HL-60/S4 treated with retinoic acid at 250 ng/mL for 4 days and 3 days (cell line): Measurements from ENCODE around the gene PLEKHA6.

Experiments
- in situ Hi-C: fragments of 300-500 bp; cut with MboI; formaldehyde crosslinking; loops from 2 replicates; pipeline ENCODE4 v1.7.0; 2022; ENCODE audit warnings: low sequenced_read_pairs

Gene PLEKHA6

GRCh38 chr1:204199579-204199978 is 160.2 kb downstream of the PLEKHA6 start:
- in situ Hi-C loops: no loop called here

GRCh38 chr1:204198348-204199340 is 161.1 kb downstream of the PLEKHA6 start:
- in situ Hi-C loops: no loop called here

GRCh38 chr1:204197068-204197467 is 162.7 kb downstream of the PLEKHA6 start:
- in situ Hi-C loops: no loop called here

GRCh38 chr1:204196068-204196795 is 163.5 kb downstream of the PLEKHA6 start, which contains the start of gene KISS1:
Gene KISS1 (minus strand): TSS chr1:204196491. CDS start chr1:204192876, 3,615 bp downstream.
- in situ Hi-C loops: no loop called here

GRCh38 chr1:204194771-204195170 is 165.0 kb downstream of the PLEKHA6 start:
- in situ Hi-C loops: no loop called here

- in situ Hi-C loops: no loop called here
Measured at GRCh38 chr1:204194080-204194479, 165.6 kb downstream of the PLEKHA6 start.

GRCh38 chr1:204192589-204193352 is 167.0 kb downstream of the PLEKHA6 start:
- in situ Hi-C loops: no loop called here

- in situ Hi-C loops: no loop called here
Measured at GRCh38 chr1:204192046-204192445, 167.7 kb downstream of the PLEKHA6 start.

- in situ Hi-C loops: no loop called here
Measured at GRCh38 chr1:204191456-204191855, 168.3 kb downstream of the PLEKHA6 start.

GRCh38 chr1:204190212-204191211 is 169.2 kb downstream of the PLEKHA6 start:
- in situ Hi-C loops: no loop called here

- in situ Hi-C loops: no loop called here
Measured at GRCh38 chr1:204188959-204189639, 170.6 kb downstream of the PLEKHA6 start.

GRCh38 chr1:204186597-204186996 is 173.1 kb downstream of the PLEKHA6 start:
- in situ Hi-C loops: no loop called here

- in situ Hi-C loops: no loop called here
Measured at GRCh38 chr1:204181116-204181515, 178.6 kb downstream of the PLEKHA6 start.

- in situ Hi-C loops: no loop called here
Measured at GRCh38 chr1:204180133-204180532, 179.6 kb downstream of the PLEKHA6 start.

- in situ Hi-C loops: no loop called here
Measured at GRCh38 chr1:204178487-204179281, 181.0 kb downstream of the PLEKHA6 start.

- in situ Hi-C loops: no loop called here
Measured at GRCh38 chr1:204177133-204177532, 182.6 kb downstream of the PLEKHA6 start.

GRCh38 chr1:204176049-204176448 is 183.7 kb downstream of the PLEKHA6 start:
- in situ Hi-C loops: no loop called here

- in situ Hi-C loops: loop anchor here (25.0 kb wide), 1 partner anchor 187 kb away; the partner anchor contains the start of gene PLEKHA6
Measured at GRCh38 chr1:204174958-204175357, 184.8 kb downstream of the PLEKHA6 start.
